ENCODE results near the gene DSE. TPM values are rescaled to one million over a fixed set of nuclear protein-coding genes. Genes with fewer than 3 reads are reported as not detected.

Gene DSE
- total RNA-seq, 1 experiment from 2014 or later: 9.8 TPM

GRCh38 chr6:116459927-116460326 lies 89.2 kb downstream of the DSE start:
- no peak for DNase-seq
- CTCF ChIA-PET: no interaction called here
- Histone ChIP-seq H3K36me3 (ENCODE audit: low read depth, low read length) (no peaks in the 10 kb centered on the region), H3K4me3 (ENCODE audit: low read length) (no peak overlapping the region), H3K9me3 (ENCODE audit: low read length) (no peaks in the 10 kb centered on the region), H3K9me2 (replicated peaks; ENCODE audit: low read length) (no peaks in the 10 kb centered on the region), H3F3A (ENCODE audit: low read length, unreplicated experiment) (no peaks in the 10 kb centered on the region), H3K4me1 (ENCODE audit: insufficient read depth, low read length) (no peaks in the 10 kb centered on the region), H3K79me2 (ENCODE audit: low read length) (no peaks in the 10 kb centered on the region), H3K27ac (ENCODE audit: low read length) (no peak overlapping the region), H2AFZ (ENCODE audit: low read length) (no peak overlapping the region), H3K9ac (ENCODE audit: low read length) (no peak overlapping the region), H3K27me3 (ENCODE audit: low read length) (peaks cover 22% of the 10 kb centered on the region), H3K4me2 (ENCODE audit: low read length) (no peak overlapping the region), H4K20me1 (ENCODE audit: low read length) (no peaks in the 10 kb centered on the region)
- POLR2A ChIA-PET (ENCODE audit: unreplicated experiment): no interaction called here
- TF ChIP-seq CTCF (conservative IDR thresholded peaks at IDR 0.05; ENCODE audit: low read depth, low read length): no peak
- no peak for TF ChIP-seq EZH2phosphoT487 (IDR thresholded peaks at IDR 0.05; ENCODE audit: borderline replicate concordance, low read length)
- TF ChIP-seq EZH2 (IDR thresholded peaks at IDR 0.05; ENCODE audit: low read length, unreplicated experiment): no peak
- no peak for ATAC-seq
- intact Hi-C loops (cut with micrococcal nuclease): no loop called here
- no TSS peak for BruUV-seq (replicated peaks)

- Histone ChIP-seq H3K27me3 (ENCODE audit: low read length) (peaks cover 22% of the 10 kb centered on the region), H3K27ac (ENCODE audit: low read length) (no peak within 1 kb of the TSS), H3K36me3 (ENCODE audit: low read depth, low read length) (no peaks in the 10 kb centered on the region), H2AFZ (ENCODE audit: low read length) (no peak within 1 kb of the TSS), H3K4me3 (ENCODE audit: low read length) (no peak within 1 kb of the TSS), H4K20me1 (ENCODE audit: low read length) (no peaks in the 10 kb centered on the region), H3K4me2 (ENCODE audit: low read length) (no peak within 1 kb of the TSS), H3F3A (ENCODE audit: low read length, unreplicated experiment) (no peaks in the 10 kb centered on the region), H3K4me1 (ENCODE audit: insufficient read depth, low read length) (no peaks in the 10 kb centered on the region), H3K9me2 (replicated peaks; ENCODE audit: low read length) (no peaks in the 10 kb centered on the region), H3K9ac (ENCODE audit: low read length) (no peak within 1 kb of the TSS), H3K79me2 (ENCODE audit: low read length) (no peaks in the 10 kb centered on the region), H3K9me3 (ENCODE audit: low read length) (no peaks in the 10 kb centered on the region)
- CTCF ChIA-PET: no interaction called here
- DNase-seq (no peak), ATAC-seq (no peak)
- intact Hi-C loops (cut with micrococcal nuclease): no loop called here
- TF ChIP-seq EZH2phosphoT487 (IDR thresholded peaks at IDR 0.05; ENCODE audit: borderline replicate concordance, low read length) (no peak), CTCF (conservative IDR thresholded peaks at IDR 0.05; ENCODE audit: low read depth, low read length) (no peak), EZH2 (IDR thresholded peaks at IDR 0.05; ENCODE audit: low read length, unreplicated experiment) (no peak)
- BruUV-seq (replicated peaks): no TSS peak
- POLR2A ChIA-PET (ENCODE audit: unreplicated experiment): no interaction called here
Measured at GRCh38 chr6:116461331-116461931, 90.7 kb downstream of the DSE start, which contains the start of gene CALHM6. Gene CALHM6 (plus strand): TSS chr6:116461375. CDS start chr6:116461930, 555 bp downstream.

Measured in PC-3 (cell line).